B cell (primary cell): ENCODE measurements around the gene LMO7. TPM values are rescaled to one million over a fixed set of nuclear protein-coding genes. Genes with fewer than 3 reads are reported as not detected.

Experiments used
- ATAC-seq: fragments of 200-7000 bp; cut with Tn5 transposase; one replicate; pipeline ENCODE4 v1.10.0; 2021; ENCODE audit warnings: low read depth, mild to moderate bottlenecking, moderate number of reproducible peaks, moderate library complexity
- CTCF ChIA-PET: fragments of 350-600 bp; sonication (Branson Sonifier 250); formaldehyde crosslinking; loops from one replicate; lab custom pipeline; 2021; ENCODE audit warnings: antibody characterized with exemption, inconsistent platforms; lab: Charles Lee
- POLR2A ChIA-PET: fragments of 350-600 bp; sonication (Branson Sonifier 250); formaldehyde crosslinking; loops from one replicate; lab custom pipeline; 2021; ENCODE audit warnings: antibody characterized with exemption; lab: Charles Lee
- DNase-seq: peaks from one replicate; pipeline ENCODE4 v3.0.0; 2013
- H2AFZ ChIP-seq: 2 replicates; pipeline ENCODE4 v1.6.1; 2012; ENCODE audit warnings: mild to moderate bottlenecking, low read depth, low read length; ENCODE audit not compliant: insufficient read depth, poor library complexity, severe bottlenecking
- H3K27ac ChIP-seq, 2 donors: 1 replicate in 1 of 2; 2 replicates in 1 of 2; pipeline ENCODE4 v1.5.1; 2012 to 2013; ENCODE audit warnings: low read length in 2 of 2, mild to moderate bottlenecking in 2 of 2, moderate library complexity in 1 of 2
- H3K27me3 ChIP-seq, 4 experiments: fragments of 200-600 bp in 1 of 4; sonication (generic) in 1 of 4; replicated peaks in 1 of 4; 1 replicate in 2 of 4; 2 replicates in 2 of 4; pipeline versions ENCODE4 v1.6.1 to v1.7.0; 2013 to 2016; ENCODE audit warnings: low read length in 3 of 4, mild to moderate bottlenecking in 2 of 4, mixed read lengths in 1 of 4, moderate library complexity in 1 of 4; ENCODE audit not compliant: insufficient read depth in 4 of 4, control insufficient read depth in 3 of 4; ENCODE audit errors: control extremely low read depth in 1 of 4
- H3K36me3 ChIP-seq, 2 experiments: replicated peaks in 1 of 2; 1 replicate in 1 of 2; 2 replicates in 1 of 2; pipeline versions ENCODE4 v1.6.1 to v1.7.1; 2013; ENCODE audit warnings: low read length in 1 of 2; ENCODE audit not compliant: insufficient read depth in 2 of 2, control insufficient read depth in 1 of 2; ENCODE audit errors: control extremely low read depth in 1 of 2, extremely low read depth in 1 of 2
- H3K4me1 ChIP-seq, 2 donors: fragments of 200-600 bp in 1 of 2; sonication (generic) in 1 of 2; 1 replicate in 1 of 2; 2 replicates in 1 of 2; pipeline versions ENCODE4 v1.5.1 to v1.6.1; 2013 to 2017; ENCODE audit warnings: low read length in 2 of 2; ENCODE audit not compliant: control insufficient read depth in 2 of 2, insufficient read depth in 2 of 2
- H3K4me2 ChIP-seq: replicated peaks from 2 replicates; pipeline ENCODE3; 2012; ENCODE audit warnings: mild to moderate bottlenecking, low read depth, low read length; ENCODE audit not compliant: poor library complexity, severe bottlenecking
- H3K4me3 ChIP-seq, 5 experiments: fragments of 200-600 bp in 1 of 5; sonication (generic) in 1 of 5; 1 replicate in 3 of 5; 2 replicates in 2 of 5; pipeline versions ENCODE4 v1.5.1 to v1.7.0; 2011 to 2016; ENCODE audit warnings: low read length in 4 of 5, mild to moderate bottlenecking in 4 of 5, low read depth in 2 of 5, control low read depth in 1 of 5, moderate library complexity in 1 of 5; ENCODE audit not compliant: insufficient read depth in 1 of 5; ENCODE audit errors: control extremely low read depth in 1 of 5, extremely low read depth in 1 of 5
- H3K79me2 ChIP-seq: fragments of 200-600 bp; sonication (generic); one replicate; pipeline ENCODE4 v1.6.0; 2016; ENCODE audit warnings: low read length; ENCODE audit not compliant: control insufficient read depth, insufficient read depth
- H3K9ac ChIP-seq: fragments of 200-600 bp; sonication (generic); 2 replicates; pipeline ENCODE4 v1.6.1; 2017; ENCODE audit warnings: mild to moderate bottlenecking, low read length, moderate library complexity
- H3K9me3 ChIP-seq, 3 donors: one replicate each; pipeline versions ENCODE4 v1.6.1 to v1.7.1; 2013; ENCODE audit warnings: low read length in 2 of 3; ENCODE audit not compliant: control insufficient read depth in 2 of 3, insufficient read depth in 1 of 3; ENCODE audit errors: control extremely low read depth in 1 of 3
- H4K20me1 ChIP-seq: 2 replicates; pipeline ENCODE4 v1.6.0; 2012; ENCODE audit warnings: mild to moderate bottlenecking, low read length; ENCODE audit not compliant: insufficient read depth, control insufficient read depth, poor library complexity, severe bottlenecking
- H3K27ac Mint-ChIP-seq: one replicate; pipeline ENCODE4 v1.8.0; 2021; ENCODE audit warnings: mixed read lengths
- H3K27me3 Mint-ChIP-seq: one replicate; pipeline ENCODE4 v1.8.0; 2021; ENCODE audit warnings: mixed read lengths
- H3K4me1 Mint-ChIP-seq: one replicate; pipeline ENCODE4 v1.8.0; 2021; ENCODE audit warnings: mixed read lengths
- H3K4me3 Mint-ChIP-seq: one replicate; pipeline ENCODE4 v1.8.0; 2021; ENCODE audit warnings: mixed read lengths
- H3K9me3 Mint-ChIP-seq: one replicate; pipeline ENCODE4 v1.8.0; 2022; ENCODE audit warnings: mixed read lengths; ENCODE audit not compliant: insufficient read depth
- CTCF ChIP-seq: fragments of 200-600 bp; IDR thresholded peaks from one replicate; pipeline ENCODE4 v1.8.0; 2022; ENCODE audit warnings: antibody characterized with exemption, mild to moderate bottlenecking
- EZH2 ChIP-seq: IDR thresholded peaks from 2 replicates; pipeline ENCODE4 v1.6.1; 2012; ENCODE audit warnings: borderline replicate concordance, low read depth, mild to moderate bottlenecking, moderate library complexity, low read length; ENCODE audit not compliant: insufficient read depth, poor library complexity, severe bottlenecking
- WGBS: methylation state at CpG from one replicate; pipeline ENCODE4 v1.1.5; 2013; ENCODE audit warnings: missing lambda C conversion rate; ENCODE audit not compliant: insufficient coverage; 5-methylcytosine and 5-hydroxymethylcytosine counted together
- intact Hi-C: fragments of 100-400 bp; cut with micrococcal nuclease; formaldehyde crosslinking; loops from one replicate; pipeline ENCODE4 v1.10.0; 2022
- polyA plus RNA-seq: library from polyadenylated mRNA; depleted of rRNA; stranded (reverse); fragments of >200 nt; gene quantifications from 2 replicates; pipeline ENCODE4 v1.2.3, GENCODE V29; 2012
- total RNA-seq, 2 donors: library from RNA; stranded (reverse); fragments of 120-200 nt in 1 of 2; gene quantifications; 1 replicate in 1 of 2; 2 replicates in 1 of 2; pipeline versions ENCODE4 v1.2.3 to v1.2.4, GENCODE V29; 2013 to 2022

The LMO7 gene
- total and polyA plus RNA-seq, 2 donors (not counting 1 experiment from before 2014, with no cell fraction given): 7.8 to 17.4 TPM

DNA sequence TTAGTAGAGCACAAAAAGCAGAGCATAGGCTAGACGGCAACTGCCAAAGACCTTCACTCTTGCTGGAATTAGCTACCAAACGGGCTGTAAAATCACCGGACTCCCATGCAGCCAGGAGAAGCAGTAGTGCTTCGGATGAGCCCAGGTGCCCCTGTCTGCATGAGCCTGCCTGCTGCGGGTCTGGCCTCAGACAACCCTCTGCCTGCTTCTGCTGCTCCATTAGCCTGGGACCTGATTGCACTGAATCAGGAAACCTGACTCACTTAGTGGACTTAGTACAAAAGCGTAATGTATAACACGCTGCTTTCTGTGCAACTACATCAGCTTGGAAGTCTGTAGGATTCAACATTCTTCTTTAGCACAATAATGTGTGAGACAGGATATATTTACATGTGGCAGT, 170.0 kb downstream of the LMO7 start:
- no peak overlapping the region for H3K4me2 ChIP-seq
- H3K27me3 Mint-ChIP-seq: no peaks in the 10 kb centered on the region
- no peaks in the 10 kb centered on the region for H3K9me3 Mint-ChIP-seq
- no peak overlapping the region for H3K27ac ChIP-seq
- no peak overlapping the region for H3K9ac ChIP-seq
- peaks cover 0 to 2% of the 10 kb centered on the region in 2 experiments for H3K36me3 ChIP-seq
- ChIA-PET CTCF (no interaction called here), POLR2A (no interaction called here)
- no peak for DNase-seq
- TF ChIP-seq CTCF (no peak), EZH2 (no peak)
- H3K4me1 Mint-ChIP-seq: peaks cover 4% of the 10 kb centered on the region
- H3K4me3 ChIP-seq: no peak overlapping the region
- ATAC-seq: no peak
- H3K79me2 ChIP-seq: no peaks in the 10 kb centered on the region
- no peaks in the 10 kb centered on the region for H3K27me3 ChIP-seq
- no peaks in the 10 kb centered on the region for H4K20me1 ChIP-seq
- no peak overlapping the region for H2AFZ ChIP-seq
- intact Hi-C loops: no loop called here
- peaks cover 0 to 4% of the 10 kb centered on the region in 2 donors for H3K4me1 ChIP-seq
- H3K4me3 Mint-ChIP-seq: no peak overlapping the region
- H3K9me3 ChIP-seq: no peaks in the 10 kb centered on the region
- H3K27ac Mint-ChIP-seq: no peak overlapping the region
- 97% methylated on average over 5 of the region's 7 CpGs for WGBS

DNA sequence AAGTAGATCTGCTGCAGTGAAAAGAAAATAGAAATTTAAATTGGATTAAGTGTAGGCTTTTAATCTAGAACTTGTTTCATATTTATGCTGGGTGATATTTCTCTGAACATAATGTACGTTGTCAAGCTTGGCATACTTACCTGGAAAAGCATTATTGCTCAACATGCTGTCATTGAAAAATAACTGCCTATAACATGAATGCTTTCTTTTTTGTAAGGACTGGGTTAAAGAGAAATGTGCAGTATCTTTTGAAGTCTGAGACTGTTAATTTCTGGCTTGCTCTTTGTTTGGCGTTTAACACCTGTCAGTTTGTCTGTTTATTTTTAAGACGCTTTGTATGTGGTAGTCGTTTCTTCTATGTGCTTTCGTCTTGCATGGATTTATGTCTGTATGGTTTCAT, 175.2 kb downstream of the LMO7 start:
- 100% methylated on average over 4 of the region's 5 CpGs for WGBS
- POLR2A ChIA-PET: no interaction called here
- intact Hi-C loops: no loop called here

More for the DNA sequence above, 175.2 kb downstream of the LMO7 start:
- TF ChIP-seq EZH2: no peak
- no peak for TF ChIP-seq CTCF
- CTCF ChIA-PET: no interaction called here
- DNase-seq: no peak
- no peaks in the 10 kb centered on the region for H3K27me3 ChIP-seq
- Mint-ChIP-seq H3K27me3 (no peaks in the 10 kb centered on the region), H3K27ac (no peak overlapping the region), H3K9me3 (no peaks in the 10 kb centered on the region), H3K4me3 (no peak overlapping the region), H3K4me1 (no peaks in the 10 kb centered on the region)
- no peak overlapping the region for H3K4me3 ChIP-seq
- H3K9me3 ChIP-seq: no peaks in the 10 kb centered on the region
- no peak overlapping the region for H2AFZ ChIP-seq
- H3K79me2 ChIP-seq: no peaks in the 10 kb centered on the region
- ATAC-seq: no peak
- H3K27ac ChIP-seq: no peak overlapping the region
- no peaks in the 10 kb centered on the region for H4K20me1 ChIP-seq
- H3K36me3 ChIP-seq: no peaks in the 10 kb centered on the region
- H3K4me2 ChIP-seq: no peak overlapping the region
- no peak overlapping the region for H3K9ac ChIP-seq
- no peaks in the 10 kb centered on the region for H3K4me1 ChIP-seq
